ENCODE data around the gene ENSA.
A peak's percentile ranks its signal among the peaks of the same experiment; 100 is the strongest.
"Not testable (repeated sequence)": the region's sequence is repeated elsewhere in the genome, so short reads cannot be mapped to it uniquely, and the experiment has no call there.

The ENSA gene

GRCh38 chr1:150579945-150580642, 49.3 kb downstream of the ENSA start:
- no peak for DNase-seq

- DNase-seq: peak; percentile 98 to 99
Measured at GRCh38 chr1:150579110-150579944, 50.1 kb downstream of the ENSA start, which contains the start of gene MCL1. TSS of gene MCL1 (minus strand) at chr1:150579610. CDS start at chr1:150579530, 80 bp downstream.

GRCh38 chr1:150578272-150579109, 50.9 kb downstream of the ENSA start:
- DNase-seq: peak; percentile 64 to 81

GRCh38 chr1:150577557-150578271, 51.7 kb downstream of the ENSA start:
- DNase-seq: peak; percentile 30 to 33

GRCh38 chr1:150576794-150577556, 52.4 kb downstream of the ENSA start:
- DNase-seq: no peak

GRCh38 chr1:150576367-150576711, 53.1 kb downstream of the ENSA start:
- DNase-seq: no peak

- DNase-seq: peak in 1 of 2 experiments; percentile 50
Measured at GRCh38 chr1:150575518-150576366, 53.7 kb downstream of the ENSA start.

- no peak for DNase-seq
Measured at GRCh38 chr1:150575072-150575489, 54.3 kb downstream of the ENSA start.

GRCh38 chr1:150574260-150575071, 54.9 kb downstream of the ENSA start:
- DNase-seq: no peak

GRCh38 chr1:150573648-150574071, 55.8 kb downstream of the ENSA start:
- not testable (repeated sequence) for DNase-seq

- no peak for DNase-seq
Measured at GRCh38 chr1:150572918-150573647, 56.3 kb downstream of the ENSA start.
